ENCODE data around the gene TUBG2. TPM values are rescaled to one million over a fixed set of nuclear protein-coding genes. Genes with fewer than 3 reads are reported as not detected.

TUBG2 gene
- total and polyA plus RNA-seq, 10 of the 15 experiments (the other 5 are each of a cell fraction or from before 2014, with no cell fraction given): 1.2 to 12.5 (median 8.9) TPM

DNA sequence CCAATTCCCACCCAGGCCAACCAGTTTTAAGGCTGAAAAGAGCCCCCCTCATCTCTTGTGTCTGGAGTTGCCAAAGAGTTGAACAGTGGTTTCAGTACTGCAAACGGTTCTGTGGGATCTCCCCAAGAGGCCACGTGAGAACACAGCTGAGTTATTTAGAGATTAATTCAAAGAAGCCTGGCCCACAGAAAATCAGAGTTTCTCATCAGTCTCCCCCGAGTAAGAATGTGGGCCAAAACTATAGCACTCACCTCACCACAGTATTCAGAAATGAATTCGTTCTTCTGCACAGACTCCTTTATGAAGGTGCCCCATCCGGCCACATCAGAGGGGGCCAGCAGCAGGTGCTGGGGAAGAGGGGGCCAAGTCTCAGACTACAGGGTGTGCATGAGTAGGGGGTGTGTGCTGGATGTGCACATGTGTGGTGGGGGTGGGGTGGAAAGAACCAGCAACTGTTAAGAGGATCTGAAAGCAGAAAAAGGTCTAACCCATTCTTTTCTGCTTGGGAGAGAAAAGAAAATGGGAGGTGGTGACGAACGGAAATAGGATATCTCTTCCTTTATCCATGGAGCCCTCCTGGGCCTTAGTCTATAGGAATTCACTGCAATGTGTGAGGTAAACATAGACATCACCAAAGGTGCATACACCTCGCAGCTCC, 45.9 kb downstream of the TUBG2 start:
- ATAC-seq (peak; percentile 92), FAIRE-seq (peak; percentile 95), DNase-seq (ENCODE audit: low read depth, low spot score) (peak; percentile 94)
- in situ Hi-C loops (cut with MboI): no loop called here
- Histone ChIP-seq H3K9me3 (replicated peaks; ENCODE audit: control insufficient read depth, insufficient read depth, low read length) (no peaks in the 10 kb centered on the region), H3K79me2 (ENCODE audit: control insufficient read depth, insufficient read depth, low read length) (no peaks in the 10 kb centered on the region; the same call in 1 of the 2 replicates), H3K27ac (ENCODE audit: control insufficient read depth, insufficient read depth) (peak overlapping the region; percentile 92), H3K9ac (ENCODE audit: control insufficient read depth, insufficient read depth, low read length) (peak overlapping the region; percentile 55; the same call in 1 of the 2 replicates), H3K4me1 (ENCODE audit: control insufficient read depth, insufficient read depth, low read length) (peaks cover 50% of the 10 kb centered on the region), H3K4me3 (peak overlapping the region; percentile 46; the same call in 1 of the 2 replicates), H3K27me3 (replicated peaks in 1 of 2; ENCODE audit: control insufficient read depth in 2 of 2, insufficient read depth in 2 of 2, low read length in 1 of 2) (no peaks in the 10 kb centered on the region), H4K20me1 (ENCODE audit: control insufficient read depth, insufficient read depth) (no peaks in the 10 kb centered on the region), H3K36me3 (ENCODE audit: control insufficient read depth in 2 of 2, insufficient read depth in 2 of 2, low read length in 1 of 2) (peaks cover 7 to 29% of the 10 kb centered on the region in 2 experiments), H3K4me2 (ENCODE audit: control insufficient read depth, insufficient read depth) (peak overlapping the region; percentile 92), H2AFZ (ENCODE audit: control insufficient read depth, low read depth, low read length) (peak overlapping the region; percentile 7; the same call in 1 of the 2 replicates)
- POLR2A ChIA-PET: interaction anchor here (0.9 to 2.6 kb wide), 11 partner anchors 14 to 127 kb away, joined by 3 to 12 read pairs (median 3); no protein-coding TSS in a partner anchor
- RAD21 ChIA-PET (ENCODE audit: unreplicated experiment): interaction anchor here (1.0 to 2.4 kb wide), 11 partner anchors 21 to 126 kb away, joined by 3 to 19 read pairs (median 5); partner anchors contain the start of genes CCR10, PLEKHH3, PSMC3IP and VPS25
- intact Hi-C loops (cut with micrococcal nuclease; ENCODE audit: unreplicated experiment): no loop called here
- CTCF ChIA-PET: interaction anchor here (0.6 to 3.8 kb wide), 13 partner anchors 9 to 387 kb away, joined by 3 to 17 read pairs (median 5); partner anchors contain the start of genes CNTNAP1, PLEKHH3 and PSMC3IP
- 0% methylated on average over 8 of the region's 8 CpGs for WGBS (ENCODE audit: insufficient coverage, insufficient replicate concordance, low lambda C conversion rate, missing lambda C conversion rate)
- BruUV-seq (replicated peaks): no TSS peak
- SMC1A ChIA-PET (ENCODE audit: uncharacterized antibody, unreplicated experiment): interaction anchor here (0.6 to 4.3 kb wide), 10 partner anchors 9 to 220 kb away, joined by 3 to 28 read pairs (median 5); partner anchors contain the start of genes CCR10, PLEKHH3 and RAMP2
- TF ChIP-seq ETV6 (conservative IDR thresholded peaks at IDR 0.05 in 1 of 2, IDR thresholded peaks at IDR 0.05 in 1 of 2; ENCODE audit: borderline replicate concordance in 1 of 2, low read depth in 1 of 2): peak in 1 of 2 experiments; percentile 90; a peak in 2 of 4 replicates
- TF ChIP-seq, protein P1, sequence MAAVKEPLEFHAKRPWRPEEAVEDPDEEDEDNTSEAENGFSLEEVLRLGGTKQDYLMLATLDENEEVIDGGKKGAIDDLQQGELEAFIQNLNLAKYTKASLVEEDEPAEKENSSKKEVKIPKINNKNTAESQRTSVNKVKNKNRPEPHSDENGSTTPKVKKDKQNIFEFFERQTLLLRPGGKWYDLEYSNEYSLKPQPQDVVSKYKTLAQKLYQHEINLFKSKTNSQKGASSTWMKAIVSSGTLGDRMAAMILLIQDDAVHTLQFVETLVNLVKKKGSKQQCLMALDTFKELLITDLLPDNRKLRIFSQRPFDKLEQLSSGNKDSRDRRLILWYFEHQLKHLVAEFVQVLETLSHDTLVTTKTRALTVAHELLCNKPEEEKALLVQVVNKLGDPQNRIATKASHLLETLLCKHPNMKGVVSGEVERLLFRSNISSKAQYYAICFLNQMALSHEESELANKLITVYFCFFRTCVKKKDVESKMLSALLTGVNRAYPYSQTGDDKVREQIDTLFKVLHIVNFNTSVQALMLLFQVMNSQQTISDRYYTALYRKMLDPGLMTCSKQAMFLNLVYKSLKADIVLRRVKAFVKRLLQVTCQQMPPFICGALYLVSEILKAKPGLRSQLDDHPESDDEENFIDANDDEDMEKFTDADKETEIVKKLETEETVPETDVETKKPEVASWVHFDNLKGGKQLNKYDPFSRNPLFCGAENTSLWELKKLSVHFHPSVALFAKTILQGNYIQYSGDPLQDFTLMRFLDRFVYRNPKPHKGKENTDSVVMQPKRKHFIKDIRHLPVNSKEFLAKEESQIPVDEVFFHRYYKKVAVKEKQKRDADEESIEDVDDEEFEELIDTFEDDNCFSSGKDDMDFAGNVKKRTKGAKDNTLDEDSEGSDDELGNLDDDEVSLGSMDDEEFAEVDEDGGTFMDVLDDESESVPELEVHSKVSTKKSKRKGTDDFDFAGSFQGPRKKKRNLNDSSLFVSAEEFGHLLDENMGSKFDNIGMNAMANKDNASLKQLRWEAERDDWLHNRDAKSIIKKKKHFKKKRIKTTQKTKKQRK (IDR thresholded peaks at IDR 0.05; ENCODE audit: low read depth, low read length): no peak
- TF ChIP-seq TCF3 (IDR thresholded peaks at IDR 0.05; ENCODE audit: borderline replicate concordance, insufficient read depth, low read depth, low read length): peak; percentile 99
- peak; percentile 63; the same call in 1 of the 2 replicates for TF ChIP-seq SMARCA5 (IDR thresholded peaks at IDR 0.05)
- peak; percentile 84; the same call in 1 of the 2 replicates for TF ChIP-seq MXI1 (IDR thresholded peaks at IDR 0.05; ENCODE audit: low read depth, low read length)
- peak; percentile 86; the same call in 1 of the 2 replicates for TF ChIP-seq MTA3 (IDR thresholded peaks at IDR 0.05; ENCODE audit: borderline replicate concordance, low read length)
- no peak for TF ChIP-seq WRNIP1 (IDR thresholded peaks at IDR 0.05; ENCODE audit: borderline replicate concordance, low read depth, low read length)
- TF ChIP-seq YBX1 (IDR thresholded peaks at IDR 0.05): no peak
- peak; percentile 87 for TF ChIP-seq CHD2 (IDR thresholded peaks at IDR 0.05; ENCODE audit: borderline replicate concordance, low read depth, low read length)
- TF ChIP-seq PAX8 (IDR thresholded peaks at IDR 0.05): peak; percentile 61; the same call in 1 of the 2 replicates
- TF ChIP-seq HDAC2 (IDR thresholded peaks at IDR 0.05): no peak
- TF ChIP-seq, protein P2, sequence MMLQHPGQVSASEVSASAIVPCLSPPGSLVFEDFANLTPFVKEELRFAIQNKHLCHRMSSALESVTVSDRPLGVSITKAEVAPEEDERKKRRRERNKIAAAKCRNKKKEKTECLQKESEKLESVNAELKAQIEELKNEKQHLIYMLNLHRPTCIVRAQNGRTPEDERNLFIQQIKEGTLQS (IDR thresholded peaks at IDR 0.05; ENCODE audit: borderline replicate concordance, extremely low read depth, low read depth, low read length): no peak
- TF ChIP-seq FOXK2 (IDR thresholded peaks at IDR 0.05): no peak
- TF ChIP-seq, protein P3, sequence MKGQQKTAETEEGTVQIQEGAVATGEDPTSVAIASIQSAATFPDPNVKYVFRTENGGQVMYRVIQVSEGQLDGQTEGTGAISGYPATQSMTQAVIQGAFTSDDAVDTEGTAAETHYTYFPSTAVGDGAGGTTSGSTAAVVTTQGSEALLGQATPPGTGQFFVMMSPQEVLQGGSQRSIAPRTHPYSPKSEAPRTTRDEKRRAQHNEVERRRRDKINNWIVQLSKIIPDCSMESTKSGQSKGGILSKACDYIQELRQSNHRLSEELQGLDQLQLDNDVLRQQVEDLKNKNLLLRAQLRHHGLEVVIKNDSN (IDR thresholded peaks at IDR 0.05; ENCODE audit: borderline replicate concordance, extremely low read length, insufficient read depth, low read depth, low read length): no peak
- peak; percentile 79 for TF ChIP-seq SMAD1 (IDR thresholded peaks at IDR 0.05; ENCODE audit: low read depth, partially characterized antibody)
- peak; percentile 69 for TF ChIP-seq KLF5 (IDR thresholded peaks at IDR 0.05; ENCODE audit: partially characterized antibody)
- TF ChIP-seq NR2C1 (IDR thresholded peaks at IDR 0.05): no peak
